Measurements from ENCODE around the gene C11orf87.

C11orf87 gene

GRCh38 chr11:109443052-109443451 lies 21.1 kb downstream of the C11orf87 start:
- DNase-seq (ENCODE audit: low spot score), result no peak

- DNase-seq (ENCODE audit: low spot score), result no peak
Measured at GRCh38 chr11:109454857-109455256, 32.9 kb downstream of the C11orf87 start.

Measured in SW480 (cell line).